ENCODE results near the gene FBL. TPM values are rescaled to one million over a fixed set of nuclear protein-coding genes. Genes with fewer than 3 reads are reported as not detected.
"Not testable (repeated sequence)": the region's sequence is repeated elsewhere in the genome, so short reads cannot be mapped to it uniquely, and the experiment has no call there.

Gene FBL
- total RNA-seq, 1 donor from 2014 or later = 500 TPM

- FAIRE-seq = not testable (repeated sequence)
Measured at GRCh38 chr19:39884721-39885120, 38.5 kb upstream of the FBL start.

GRCh38 chr19:39882645-39883044, 36.5 kb upstream of the FBL start:
- DNase-seq (ENCODE audit: low read depth); H3K36me3 ChIP-seq (ENCODE audit: control insufficient read depth, insufficient read depth, low read length); H3K27me3 ChIP-seq (ENCODE audit: control insufficient read depth, insufficient read depth, low read length); H3K4me3 ChIP-seq (ENCODE audit: low read depth, low read length); FAIRE-seq: not testable (repeated sequence)

More at GRCh38 chr19:39884721-39885120, 38.5 kb upstream of the FBL start:
- not testable (repeated sequence) for H3K27me3 ChIP-seq (ENCODE audit: control insufficient read depth, insufficient read depth, low read length); H3K4me3 ChIP-seq (ENCODE audit: low read depth, low read length); DNase-seq (ENCODE audit: low read depth); H3K36me3 ChIP-seq (ENCODE audit: control insufficient read depth, insufficient read depth, low read length)

GRCh38 chr19:39881495-39882110, 35.4 kb upstream of the FBL start:
- DNase-seq (ENCODE audit: low read depth); H3K27me3 ChIP-seq (ENCODE audit: control insufficient read depth, insufficient read depth, low read length); H3K36me3 ChIP-seq (ENCODE audit: control insufficient read depth, insufficient read depth, low read length); H3K4me3 ChIP-seq (ENCODE audit: low read depth, low read length); FAIRE-seq: not testable (repeated sequence)

GRCh38 chr19:39880241-39880640, 34.1 kb upstream of the FBL start:
- H3K4me3 ChIP-seq (ENCODE audit: low read depth, low read length); H3K36me3 ChIP-seq (ENCODE audit: control insufficient read depth, insufficient read depth, low read length); FAIRE-seq; DNase-seq (ENCODE audit: low read depth); H3K27me3 ChIP-seq (ENCODE audit: control insufficient read depth, insufficient read depth, low read length): not testable (repeated sequence)

GRCh38 chr19:39879796-39880195, 33.6 kb upstream of the FBL start:
- not testable (repeated sequence) for DNase-seq (ENCODE audit: low read depth); H3K4me3 ChIP-seq (ENCODE audit: low read depth, low read length); H3K36me3 ChIP-seq (ENCODE audit: control insufficient read depth, insufficient read depth, low read length); H3K27me3 ChIP-seq (ENCODE audit: control insufficient read depth, insufficient read depth, low read length); FAIRE-seq

- not testable (repeated sequence) for H3K4me3 ChIP-seq (ENCODE audit: low read depth, low read length); H3K27me3 ChIP-seq (ENCODE audit: control insufficient read depth, insufficient read depth, low read length); DNase-seq (ENCODE audit: low read depth); H3K36me3 ChIP-seq (ENCODE audit: control insufficient read depth, insufficient read depth, low read length); FAIRE-seq
Measured at GRCh38 chr19:39878866-39879265, 32.7 kb upstream of the FBL start.

GRCh38 chr19:39878398-39878797, 32.2 kb upstream of the FBL start:
- no peak for FAIRE-seq
- Histone ChIP-seq H3K27me3 (ENCODE audit: control insufficient read depth, insufficient read depth, low read length) (no peaks in the 10 kb centered on the region), H3K36me3 (ENCODE audit: control insufficient read depth, insufficient read depth, low read length) (no peaks in the 10 kb centered on the region), H3K4me3 (ENCODE audit: low read depth, low read length) (no peak overlapping the region)
- no peak for TF ChIP-seq CTCF (IDR thresholded peaks at IDR 0.05; ENCODE audit: insufficient read depth, low read length, severe bottlenecking)
- no peak for DNase-seq (ENCODE audit: low read depth)

- not testable (repeated sequence) for H3K36me3 ChIP-seq (ENCODE audit: control insufficient read depth, insufficient read depth, low read length); FAIRE-seq
Measured at GRCh38 chr19:39877982-39878381, 31.8 kb upstream of the FBL start.

GRCh38 chr19:39877488-39877887, 31.3 kb upstream of the FBL start:
- H3K36me3 ChIP-seq (ENCODE audit: control insufficient read depth, insufficient read depth, low read length); FAIRE-seq; H3K4me3 ChIP-seq (ENCODE audit: low read depth, low read length); DNase-seq (ENCODE audit: low read depth); H3K27me3 ChIP-seq (ENCODE audit: control insufficient read depth, insufficient read depth, low read length): not testable (repeated sequence)

More at GRCh38 chr19:39877982-39878381, 31.8 kb upstream of the FBL start:
- not testable (repeated sequence) for H3K4me3 ChIP-seq (ENCODE audit: low read depth, low read length); H3K27me3 ChIP-seq (ENCODE audit: control insufficient read depth, insufficient read depth, low read length); DNase-seq (ENCODE audit: low read depth)

GRCh38 chr19:39876486-39876885, 30.3 kb upstream of the FBL start:
- H3K36me3 ChIP-seq (ENCODE audit: control insufficient read depth, insufficient read depth, low read length); H3K27me3 ChIP-seq (ENCODE audit: control insufficient read depth, insufficient read depth, low read length); FAIRE-seq; H3K4me3 ChIP-seq (ENCODE audit: low read depth, low read length); DNase-seq (ENCODE audit: low read depth): not testable (repeated sequence)

- not testable (repeated sequence) for DNase-seq (ENCODE audit: low read depth); H3K27me3 ChIP-seq (ENCODE audit: control insufficient read depth, insufficient read depth, low read length); H3K36me3 ChIP-seq (ENCODE audit: control insufficient read depth, insufficient read depth, low read length); FAIRE-seq; H3K4me3 ChIP-seq (ENCODE audit: low read depth, low read length)
Measured at GRCh38 chr19:39875401-39875864, 29.3 kb upstream of the FBL start.
